ENCODE results near the gene ABHD16B. TPM values are rescaled to one million over a fixed set of nuclear protein-coding genes. Genes with fewer than 3 reads are reported as not detected.

Gene ABHD16B
- total RNA-seq, 2 donors from 2014 or later = not detected

- Mint-ChIP-seq H3K4me3 (no peak overlapping the region), H3K27me3 (peaks cover 16% of the 10 kb centered on the region), H3K36me3 (ENCODE audit: low read depth) (no peaks in the 10 kb centered on the region), H3K4me1 (peaks cover 14% of the 10 kb centered on the region), H3K27ac (no peak overlapping the region)
- DNase-seq (no peak), ATAC-seq (peak; percentile 21)
- H3K9me3 ChIP-seq (ENCODE audit: control insufficient read depth, low read length, poor library complexity, severe bottlenecking) = no peaks in the 10 kb centered on the region
Measured at GRCh38 chr20:63854069-63854765, 7.1 kb upstream of the ABHD16B start.

- Mint-ChIP-seq H3K27ac (no peak overlapping the region), H3K27me3 (peaks cover 16% of the 10 kb centered on the region), H3K4me3 (no peak overlapping the region), H3K4me1 (peaks cover 14% of the 10 kb centered on the region), H3K36me3 (ENCODE audit: low read depth) (no peaks in the 10 kb centered on the region)
- ATAC-seq (no peak), DNase-seq (no peak)
- no peaks in the 10 kb centered on the region for H3K9me3 ChIP-seq (ENCODE audit: control insufficient read depth, low read length, poor library complexity, severe bottlenecking)
Measured at GRCh38 chr20:63854766-63855362, 6.4 kb upstream of the ABHD16B start.

GRCh38 chr20:63855363-63856097 is 5.8 kb upstream of the ABHD16B start:
- Mint-ChIP-seq H3K36me3 (ENCODE audit: low read depth) (no peaks in the 10 kb centered on the region), H3K27ac (no peak overlapping the region), H3K27me3 (peaks cover 12% of the 10 kb centered on the region), H3K4me3 (no peak overlapping the region), H3K4me1 (peaks cover 14% of the 10 kb centered on the region)
- H3K9me3 ChIP-seq (ENCODE audit: control insufficient read depth, low read length, poor library complexity, severe bottlenecking) = no peaks in the 10 kb centered on the region
- DNase-seq (no peak), ATAC-seq (no peak)

- no peaks in the 10 kb centered on the region for H3K9me3 ChIP-seq (ENCODE audit: control insufficient read depth, low read length, poor library complexity, severe bottlenecking)
- no peak overlapping the region for H3K4me3 Mint-ChIP-seq
- ATAC-seq (no peak), DNase-seq (no peak)
- H3K27me3 Mint-ChIP-seq = peaks cover 6% of the 10 kb centered on the region
- H3K36me3 Mint-ChIP-seq (ENCODE audit: low read depth) = no peaks in the 10 kb centered on the region
- no peak overlapping the region for H3K27ac Mint-ChIP-seq
- peaks cover 14% of the 10 kb centered on the region for H3K4me1 Mint-ChIP-seq
Measured at GRCh38 chr20:63856098-63856511, 5.2 kb upstream of the ABHD16B start.

GRCh38 chr20:63857764-63858392 is 3.4 kb upstream of the ABHD16B start:
- no peak for ATAC-seq
- peaks cover 14% of the 10 kb centered on the region for H3K4me1 Mint-ChIP-seq
- H3K27ac Mint-ChIP-seq = no peak overlapping the region

GRCh38 chr20:63858393-63859165 is 2.7 kb upstream of the ABHD16B start:
- ATAC-seq (no peak), DNase-seq (no peak)
- peak overlapping the region; percentile 53 for H3K4me3 Mint-ChIP-seq
- H3K9me3 ChIP-seq (ENCODE audit: control insufficient read depth, low read length, poor library complexity, severe bottlenecking) = no peaks in the 10 kb centered on the region
- H3K36me3 Mint-ChIP-seq (ENCODE audit: low read depth) = no peaks in the 10 kb centered on the region
- no peaks in the 10 kb centered on the region for H3K27me3 Mint-ChIP-seq
- peaks cover 19% of the 10 kb centered on the region for H3K4me1 Mint-ChIP-seq
- H3K27ac Mint-ChIP-seq = peak overlapping the region; percentile 45

More at GRCh38 chr20:63857764-63858392, 3.4 kb upstream of the ABHD16B start:
- no peak for DNase-seq
- Mint-ChIP-seq H3K36me3 (ENCODE audit: low read depth) (no peaks in the 10 kb centered on the region), H3K4me3 (peak overlapping the region; percentile 53), H3K27me3 (no peaks in the 10 kb centered on the region)
- no peaks in the 10 kb centered on the region for H3K9me3 ChIP-seq (ENCODE audit: control insufficient read depth, low read length, poor library complexity, severe bottlenecking)

- ATAC-seq (no peak), DNase-seq (no peak)
- Mint-ChIP-seq H3K27ac (peak overlapping the region; percentile 45), H3K4me1 (peaks cover 25% of the 10 kb centered on the region), H3K4me3 (peak overlapping the region; percentile 53), H3K36me3 (ENCODE audit: low read depth) (no peaks in the 10 kb centered on the region), H3K27me3 (no peaks in the 10 kb centered on the region)
- no peaks in the 10 kb centered on the region for H3K9me3 ChIP-seq (ENCODE audit: control insufficient read depth, low read length, poor library complexity, severe bottlenecking)
Measured at GRCh38 chr20:63859166-63859699, 2.1 kb upstream of the ABHD16B start.

GRCh38 chr20:63860325-63861051 is 810 bp upstream of the ABHD16B start:
- H3K27me3 Mint-ChIP-seq = no peaks in the 10 kb centered on the region
- H3K4me1 Mint-ChIP-seq = peaks cover 30% of the 10 kb centered on the region
- H3K4me3 Mint-ChIP-seq = no peak overlapping the region
- ATAC-seq (no peak), DNase-seq (no peak)
- no peaks in the 10 kb centered on the region for H3K9me3 ChIP-seq (ENCODE audit: control insufficient read depth, low read length, poor library complexity, severe bottlenecking)
- H3K36me3 Mint-ChIP-seq (ENCODE audit: low read depth) = no peaks in the 10 kb centered on the region
- H3K27ac Mint-ChIP-seq = no peak overlapping the region

- no peak for DNase-seq
- no peak overlapping the region for H3K27ac Mint-ChIP-seq
Measured at GRCh38 chr20:63861981-63862901, 943 bp downstream of the ABHD16B start.

GRCh38 chr20:63863021-63863797 is 1.9 kb downstream of the ABHD16B start:
- peak overlapping the region; percentile 98 for H3K4me3 Mint-ChIP-seq
- DNase-seq (no peak), ATAC-seq (no peak)
- H3K9me3 ChIP-seq (ENCODE audit: control insufficient read depth, low read length, poor library complexity, severe bottlenecking) = no peaks in the 10 kb centered on the region
- H3K36me3 Mint-ChIP-seq (ENCODE audit: low read depth) = no peaks in the 10 kb centered on the region
- H3K27ac Mint-ChIP-seq = peak overlapping the region; percentile 97
- peaks cover 28% of the 10 kb centered on the region for H3K4me1 Mint-ChIP-seq
- H3K27me3 Mint-ChIP-seq = no peaks in the 10 kb centered on the region

More at GRCh38 chr20:63861981-63862901, 943 bp downstream of the ABHD16B start:
- no peak for ATAC-seq
- Mint-ChIP-seq H3K36me3 (ENCODE audit: low read depth) (no peaks in the 10 kb centered on the region), H3K4me1 (peaks cover 35% of the 10 kb centered on the region), H3K27me3 (no peaks in the 10 kb centered on the region), H3K4me3 (no peak overlapping the region)
- H3K9me3 ChIP-seq (ENCODE audit: control insufficient read depth, low read length, poor library complexity, severe bottlenecking) = no peaks in the 10 kb centered on the region
